ENCODE data around the gene DCLK1.
"Not testable (repeated sequence)": the region's sequence is repeated elsewhere in the genome, so short reads cannot be mapped to it uniquely, and the experiment has no call there.

Gene DCLK1

DNA sequence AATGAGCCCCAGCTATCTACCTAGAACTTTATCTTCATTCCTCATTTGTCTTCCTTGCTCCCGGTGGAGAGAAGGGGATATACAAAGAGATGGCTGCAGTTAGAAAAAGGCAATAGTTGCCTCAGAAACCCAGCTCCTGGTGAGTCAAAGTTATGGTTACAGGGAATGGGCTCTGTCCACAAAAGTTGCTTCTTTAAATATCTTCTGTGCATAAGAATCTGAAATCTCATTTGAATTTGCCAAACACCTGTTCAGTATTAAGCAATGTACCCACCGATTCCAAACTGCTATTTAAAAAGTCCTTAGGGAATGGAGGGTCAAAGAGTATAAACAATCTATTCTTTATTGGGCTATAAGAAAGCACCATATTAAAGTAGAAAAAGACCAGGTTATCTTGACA, 48.4 kb downstream of the DCLK1 start:
- no peak for DNase-seq

DNA sequence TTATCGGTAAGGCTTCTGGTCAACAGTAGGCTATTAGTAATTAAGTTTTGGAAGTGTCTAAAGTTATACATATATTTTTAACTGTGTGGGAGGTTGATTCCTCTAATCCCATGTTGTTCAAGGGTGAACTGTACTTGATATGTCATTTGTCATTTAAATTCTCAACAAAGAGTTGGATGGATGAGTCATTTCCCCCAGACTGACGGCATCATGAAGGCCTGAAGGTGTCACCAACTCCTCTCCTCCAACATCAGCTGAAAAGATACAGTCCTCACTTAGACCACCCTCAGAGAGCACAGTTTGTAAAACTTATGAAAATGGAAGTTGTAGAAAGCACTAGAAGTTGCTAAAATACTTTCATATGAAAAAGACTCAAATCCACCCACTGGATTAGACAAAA, 48.8 kb downstream of the DCLK1 start:
- no peak for DNase-seq

DNA sequence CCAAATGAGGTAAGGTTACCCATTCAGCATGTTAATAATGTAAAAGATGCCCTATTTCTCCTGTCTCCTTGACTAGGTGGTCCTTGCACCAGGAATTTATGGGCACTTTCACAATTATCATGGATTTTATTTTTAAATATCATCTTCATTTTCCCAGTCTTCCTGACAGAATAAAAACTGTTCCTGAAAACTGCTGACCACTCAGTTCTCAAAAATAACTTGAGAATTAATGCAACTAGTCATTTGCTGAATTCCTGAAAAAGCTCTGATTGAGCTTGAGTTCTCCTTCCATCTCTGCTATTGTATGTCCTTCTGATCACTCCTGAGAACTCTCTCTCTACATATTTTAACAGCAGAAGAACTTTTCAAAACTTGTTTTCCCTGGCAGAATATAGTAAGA, 55.0 kb downstream of the DCLK1 start:
- DNase-seq: no peak

DNA sequence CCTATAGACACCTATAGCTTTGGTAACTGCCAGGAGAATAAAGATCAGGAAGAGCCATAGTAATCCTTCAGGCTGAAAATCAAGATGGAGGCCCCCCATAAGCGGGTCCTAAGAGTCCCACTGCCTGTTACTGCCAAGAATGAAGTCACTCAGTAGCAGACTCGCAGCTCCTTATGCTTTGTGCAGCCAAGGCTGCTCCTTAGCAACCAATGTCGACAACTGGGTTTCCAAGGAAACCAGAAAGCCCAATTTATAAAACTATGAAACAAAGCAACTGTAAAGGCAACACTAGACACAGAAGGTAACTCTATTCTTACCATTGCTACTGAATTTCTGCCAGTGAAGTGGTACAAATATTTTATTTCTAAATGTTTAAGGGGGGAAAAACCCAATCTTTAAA, 56.5 kb downstream of the DCLK1 start:
- DNase-seq: no peak

DNA sequence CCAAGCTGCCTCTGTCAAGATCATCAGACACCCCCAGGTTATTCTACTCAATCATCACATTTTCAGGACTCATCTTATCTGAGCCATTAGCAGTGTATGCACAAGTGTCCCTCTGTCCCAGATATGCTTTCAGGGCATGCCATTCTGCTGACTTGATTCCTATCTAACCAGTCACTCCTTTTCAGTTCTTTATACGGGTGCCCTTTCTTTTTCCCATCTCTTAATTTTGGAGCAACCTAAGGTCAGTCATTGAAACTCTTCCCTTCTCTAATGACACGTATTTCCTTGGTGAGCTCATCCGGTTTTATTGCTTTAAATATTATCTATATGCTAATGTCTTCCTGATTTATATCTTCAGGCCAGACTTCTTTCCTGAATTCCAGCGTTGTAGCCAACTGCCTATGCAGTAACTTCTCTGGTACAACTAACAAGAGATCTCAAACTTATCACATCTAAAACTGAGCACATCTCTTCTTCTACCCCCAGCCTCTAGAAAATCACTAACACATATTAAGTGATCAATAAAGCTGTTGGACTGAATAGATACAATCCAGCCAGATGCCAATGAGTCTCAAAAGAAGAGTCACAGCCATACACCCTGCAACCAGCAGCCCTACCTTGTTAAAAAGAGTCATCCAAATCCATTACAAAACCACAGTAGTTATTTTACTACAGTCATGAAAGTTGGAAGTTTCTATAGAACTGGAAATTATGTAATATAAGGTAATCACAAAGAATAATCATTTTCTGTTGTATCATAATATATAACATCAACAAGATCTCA, 58.8 kb downstream of the DCLK1 start:
- DNase-seq: no peak

DNA sequence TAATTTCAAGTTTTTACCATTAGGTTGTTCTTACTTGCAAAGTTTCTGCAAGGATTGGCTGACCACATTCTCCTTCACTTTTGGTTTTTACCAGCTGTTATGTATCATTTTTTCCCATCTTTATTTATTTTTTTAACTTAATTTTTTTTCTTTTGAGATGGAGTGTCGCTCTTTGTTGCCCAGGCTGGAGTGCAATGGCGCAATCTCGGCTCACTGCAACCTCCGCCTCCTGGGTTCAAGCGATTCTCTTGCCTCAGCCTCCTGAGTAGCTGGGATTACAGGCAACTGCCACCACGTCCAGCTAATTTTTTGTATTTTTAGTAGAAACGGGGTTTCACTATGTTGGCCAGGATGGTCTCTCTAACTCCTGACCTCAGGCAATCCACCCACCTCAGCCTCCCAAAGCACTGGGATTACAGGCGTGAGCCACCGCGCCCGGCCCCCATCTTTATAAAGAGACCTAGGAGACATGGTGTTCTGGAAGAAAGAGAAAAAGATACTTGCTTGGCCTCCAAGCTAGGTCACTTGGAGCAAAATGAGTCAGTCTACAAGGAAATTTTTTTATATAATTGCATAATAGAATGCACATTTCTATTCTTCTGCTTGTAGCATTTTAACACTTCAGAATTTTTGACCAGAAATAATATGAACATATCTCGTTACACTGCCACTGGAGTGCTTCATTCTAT, 60.5 kb downstream of the DCLK1 start:
- DNase-seq: not testable (repeated sequence)

DNA sequence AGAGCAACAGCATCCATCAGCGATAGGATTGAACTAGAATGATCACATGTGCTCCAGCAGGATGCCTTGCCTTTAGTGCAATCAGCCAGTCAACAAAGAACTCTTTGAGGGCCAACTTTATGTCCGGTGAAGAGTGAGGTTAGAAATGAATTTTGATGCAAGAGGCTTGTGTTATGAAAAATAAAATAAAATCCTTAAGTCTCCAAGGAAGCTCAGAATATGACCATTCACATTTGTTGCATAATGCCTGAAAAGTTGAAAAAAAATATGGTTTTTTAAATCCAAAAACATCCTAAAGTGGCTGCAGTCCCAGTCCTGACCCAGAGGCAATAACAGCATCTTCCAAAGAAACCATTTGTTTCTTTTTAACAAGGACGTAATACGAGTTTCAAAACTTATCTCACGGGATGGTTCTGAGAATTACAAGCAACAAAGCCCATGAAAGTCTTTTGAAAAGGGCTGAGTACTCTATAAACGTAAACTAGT, 61.3 kb downstream of the DCLK1 start:
- DNase-seq: no peak

DNA sequence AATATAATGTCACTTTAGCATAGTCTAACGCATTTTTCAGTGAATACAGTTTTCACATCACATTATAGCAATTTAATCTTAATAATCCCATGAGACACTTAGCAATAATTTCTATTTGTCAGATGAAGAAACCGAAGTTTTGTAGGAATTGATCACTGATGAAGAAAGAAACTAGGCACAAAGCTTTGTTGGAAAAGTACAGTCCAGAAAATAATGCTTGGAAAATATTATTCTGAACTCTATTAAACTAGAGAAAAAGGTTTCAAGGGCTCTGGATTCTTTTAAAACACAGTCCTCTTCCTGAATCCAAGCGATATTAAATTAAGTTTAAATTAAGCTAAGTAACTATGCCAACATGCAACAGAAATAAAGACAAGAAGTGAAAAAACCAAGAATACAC, 62.2 kb downstream of the DCLK1 start:
- DNase-seq: no peak

DNA sequence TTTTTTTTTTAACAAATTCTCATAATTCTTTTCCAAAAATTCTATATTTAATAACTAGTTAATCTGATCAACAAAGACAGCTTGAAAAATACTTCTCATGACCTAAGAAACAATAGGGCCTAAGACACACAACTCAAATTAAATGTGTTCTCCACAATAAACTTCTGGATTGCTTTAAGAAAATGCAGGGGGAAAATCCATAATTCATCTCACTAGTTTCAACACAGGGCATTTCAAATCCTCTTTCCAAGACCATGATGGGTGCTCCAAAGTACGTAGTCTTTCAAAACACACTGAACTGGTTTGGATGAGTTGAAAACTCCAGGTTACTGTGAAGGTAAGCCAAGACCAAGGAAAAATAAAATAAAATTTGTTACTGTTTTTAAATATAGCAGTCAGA, 62.6 kb downstream of the DCLK1 start:
- DNase-seq: no peak

DNA sequence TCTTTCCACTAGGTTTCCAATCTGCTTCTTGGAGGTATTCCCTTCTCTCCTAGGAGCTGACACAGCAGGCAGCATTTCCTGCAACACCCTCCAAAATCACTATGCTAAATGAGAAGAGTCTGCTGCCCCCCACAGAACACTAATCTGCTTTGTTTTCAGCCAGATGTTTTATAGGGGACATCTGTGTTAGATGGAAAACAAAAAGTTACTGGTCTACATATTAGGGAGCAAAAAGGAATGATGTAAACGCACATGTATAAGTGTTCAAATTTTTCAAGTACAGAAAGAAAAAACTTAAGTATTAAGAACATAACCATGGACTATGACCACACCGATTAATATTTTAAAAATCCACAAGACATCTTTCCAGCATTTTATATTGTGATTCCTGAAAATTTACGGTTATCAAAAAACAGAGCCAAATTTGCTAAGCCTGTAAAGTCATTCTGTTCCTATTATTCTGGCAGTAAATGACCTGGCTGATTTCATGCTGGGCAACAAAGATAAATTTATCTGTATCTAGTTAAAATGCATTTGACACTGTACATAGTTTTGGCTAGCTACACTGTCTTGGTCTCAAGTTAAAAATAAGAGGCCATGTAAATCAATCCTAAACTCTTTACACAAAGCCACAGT, 63.3 kb downstream of the DCLK1 start:
- no peak for DNase-seq

DNA sequence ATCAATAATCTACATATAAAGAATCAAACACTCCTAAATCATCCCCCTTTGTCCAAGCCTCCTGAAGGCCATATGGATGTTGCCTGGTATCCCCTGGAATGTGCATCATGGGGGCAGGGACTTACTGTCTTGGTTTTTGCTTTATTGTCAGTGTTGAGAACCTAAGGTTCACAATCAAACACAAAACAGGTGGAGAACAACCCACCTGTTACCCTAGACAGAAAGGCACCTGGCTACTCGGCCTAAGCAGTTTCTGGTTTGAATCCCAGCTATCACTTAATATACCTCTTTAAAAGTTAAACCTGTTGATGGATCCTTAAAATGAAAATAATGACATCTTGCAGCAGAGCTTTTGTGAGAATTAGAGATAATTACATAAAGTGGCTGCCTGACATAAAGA, 68.9 kb downstream of the DCLK1 start:
- DNase-seq: no peak

DNA sequence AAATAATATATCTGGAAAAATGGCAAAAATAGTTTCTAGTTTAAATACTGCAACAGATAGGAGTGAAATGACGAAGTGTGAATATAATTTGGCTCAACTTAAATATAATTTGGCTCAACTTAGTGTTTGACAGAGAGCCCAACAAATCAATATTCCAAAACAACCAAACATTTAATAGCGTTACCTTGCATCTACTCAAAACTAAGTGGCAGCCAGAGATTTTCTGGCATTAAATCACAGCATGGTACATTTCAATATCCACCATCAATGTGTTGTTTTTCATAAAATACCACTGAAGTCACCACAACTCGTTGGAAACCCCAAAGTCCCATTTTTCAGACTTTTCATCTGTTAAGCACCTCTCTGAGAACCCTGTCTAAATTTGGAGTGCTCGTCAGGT, 69.6 kb downstream of the DCLK1 start:
- no peak for DNase-seq

DNA sequence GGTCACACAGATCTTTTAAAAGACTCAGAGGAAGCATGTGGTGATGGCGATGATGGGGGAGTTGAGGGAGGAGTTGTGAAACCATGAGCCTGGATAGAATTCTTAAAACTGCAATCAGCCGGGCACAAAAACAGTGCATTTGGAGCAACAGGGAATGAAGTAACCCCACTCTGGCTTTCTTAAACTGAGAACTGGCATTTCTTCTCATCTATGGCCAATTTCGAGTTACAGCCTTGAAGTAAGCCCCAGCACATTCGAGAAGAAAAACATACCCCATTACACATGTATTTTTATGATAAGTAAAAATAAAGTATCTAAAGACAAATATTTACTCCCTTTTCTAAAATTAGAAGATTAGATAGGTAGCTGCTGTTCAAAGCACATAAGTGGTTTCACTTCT, 70.1 kb downstream of the DCLK1 start:
- DNase-seq: no peak

DNA sequence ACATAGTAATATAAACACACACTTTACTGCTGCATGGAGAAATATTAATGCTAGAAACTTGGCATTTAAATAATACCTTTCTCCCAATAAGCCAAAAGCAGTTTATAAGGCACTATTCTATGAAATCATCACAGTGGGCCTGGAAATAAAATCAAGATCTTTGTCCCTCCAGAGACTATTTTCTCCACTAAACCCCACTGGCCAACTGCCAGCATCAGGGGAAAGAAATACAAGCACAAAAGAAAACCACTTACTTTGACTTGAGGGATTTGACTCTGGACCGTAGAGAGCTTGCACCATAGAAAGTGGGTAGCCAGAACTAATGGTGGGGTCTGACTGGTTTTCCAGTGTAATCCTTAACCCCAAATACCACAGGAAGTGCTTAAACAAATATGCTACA, 71.9 kb downstream of the DCLK1 start:
- DNase-seq: no peak

DNA sequence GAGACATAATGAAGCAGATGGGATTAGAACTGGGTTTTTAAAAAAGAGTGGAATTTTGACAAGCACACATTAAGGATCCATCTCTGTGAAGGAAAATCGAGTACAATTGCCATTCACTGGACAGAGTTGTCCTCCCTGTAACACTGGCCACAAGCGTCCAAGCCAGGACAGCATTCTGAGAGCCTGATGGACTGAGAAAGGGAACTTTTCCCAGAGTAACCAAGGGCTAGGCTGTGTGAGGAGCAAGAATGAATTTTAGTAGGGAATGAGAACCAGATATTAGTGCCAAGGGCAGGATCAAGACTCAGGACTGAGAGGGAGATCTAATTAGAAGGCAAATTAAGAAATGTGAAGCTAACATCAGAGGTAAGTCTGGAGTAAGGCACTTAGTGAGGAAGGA, 73.1 kb downstream of the DCLK1 start:
- no peak for DNase-seq

DNA sequence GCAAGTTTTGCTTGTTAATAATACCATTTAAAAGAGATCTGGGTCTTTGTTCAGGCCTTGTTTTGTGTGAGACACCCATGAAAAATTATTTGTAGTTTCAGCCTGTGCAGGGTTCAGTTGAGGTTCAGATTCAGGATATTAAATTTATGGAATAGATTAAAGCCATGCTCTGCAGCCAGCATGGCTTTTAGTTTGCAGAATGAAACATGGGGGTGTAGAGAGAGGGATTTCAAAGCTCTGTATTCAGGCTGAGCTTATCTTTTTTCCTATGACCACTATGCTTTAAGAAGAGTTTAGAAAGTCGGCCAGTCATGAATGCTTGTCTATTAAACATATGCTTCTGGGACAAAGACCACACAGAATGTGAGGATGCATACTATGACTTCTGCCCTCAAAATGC, 73.6 kb downstream of the DCLK1 start:
- no peak for DNase-seq

DNA sequence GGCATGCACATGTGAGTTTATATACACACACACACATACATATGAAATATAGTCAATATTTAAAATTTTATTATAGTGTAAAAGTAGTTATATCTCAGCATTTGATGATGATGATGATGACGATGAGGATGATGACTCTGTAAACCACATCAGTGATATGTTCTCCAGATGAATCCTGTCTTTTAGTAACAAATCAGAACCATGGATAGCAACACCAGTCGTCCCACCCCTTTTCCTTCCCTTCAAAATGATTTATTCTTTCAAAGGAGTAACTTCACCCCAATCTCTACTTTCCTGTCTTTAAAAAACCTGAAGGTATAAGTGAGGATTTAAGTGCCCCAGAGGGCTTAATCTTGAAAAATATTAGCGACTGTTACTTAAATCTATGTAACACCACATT, 74.1 kb downstream of the DCLK1 start:
- DNase-seq: no peak

DNA sequence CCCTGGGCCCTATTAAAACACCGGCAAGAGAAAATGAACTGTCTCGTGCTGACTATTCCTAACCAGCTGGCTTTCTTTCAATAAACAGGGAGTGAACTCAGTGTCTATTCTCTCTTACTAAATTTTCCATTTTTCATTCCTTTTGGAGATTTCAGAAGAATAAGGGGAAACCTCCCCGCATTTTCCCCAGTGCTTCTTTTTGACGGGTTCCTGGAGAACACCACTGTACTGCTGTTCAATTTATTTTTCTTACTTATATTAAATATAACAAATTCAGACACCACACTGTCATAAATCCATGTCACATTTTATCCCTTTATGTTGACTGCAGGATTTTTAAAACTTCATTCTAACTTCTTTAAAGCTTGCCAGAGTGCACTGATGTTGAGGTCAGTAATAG, 75.8 kb downstream of the DCLK1 start:
- DNase-seq: no peak

DNA sequence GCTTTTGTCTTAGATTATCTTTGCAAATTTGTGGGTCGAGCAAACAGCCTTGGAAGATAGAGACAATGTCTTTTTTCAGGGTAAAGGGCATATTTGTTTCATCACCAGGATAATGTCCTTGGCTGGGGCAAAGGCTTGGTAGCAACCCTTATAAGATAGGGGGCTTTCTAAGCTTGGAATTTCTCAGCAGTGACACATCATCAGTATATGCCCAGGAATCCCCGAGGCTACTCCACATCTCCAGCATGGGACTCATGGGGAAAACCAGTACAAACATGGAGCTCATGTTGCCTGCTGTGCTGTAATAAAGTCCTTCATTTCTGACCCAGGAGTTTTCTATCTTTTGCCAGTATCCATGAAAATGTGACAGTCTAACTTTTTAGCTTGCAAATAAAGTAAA, 77.1 kb downstream of the DCLK1 start:
- DNase-seq: no peak

DNA sequence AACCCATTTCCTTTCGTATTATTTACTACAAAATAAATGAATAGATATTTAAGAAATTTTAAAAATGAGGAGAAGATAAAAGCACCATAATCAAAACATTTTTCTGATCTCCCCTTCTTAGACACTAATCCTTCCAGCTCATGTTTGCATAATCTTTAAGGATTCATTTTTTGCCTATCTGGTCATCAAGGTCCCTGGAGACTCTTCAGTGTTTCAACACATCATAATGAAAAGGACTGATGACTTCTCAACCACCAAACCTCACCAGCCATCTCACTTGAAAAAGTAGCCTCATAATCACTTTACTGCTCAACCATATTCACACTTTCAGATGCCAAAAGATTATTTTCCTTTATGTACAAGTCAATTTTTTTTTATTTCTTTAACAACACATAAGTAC, 80.1 kb downstream of the DCLK1 start:
- no peak for DNase-seq

DNA sequence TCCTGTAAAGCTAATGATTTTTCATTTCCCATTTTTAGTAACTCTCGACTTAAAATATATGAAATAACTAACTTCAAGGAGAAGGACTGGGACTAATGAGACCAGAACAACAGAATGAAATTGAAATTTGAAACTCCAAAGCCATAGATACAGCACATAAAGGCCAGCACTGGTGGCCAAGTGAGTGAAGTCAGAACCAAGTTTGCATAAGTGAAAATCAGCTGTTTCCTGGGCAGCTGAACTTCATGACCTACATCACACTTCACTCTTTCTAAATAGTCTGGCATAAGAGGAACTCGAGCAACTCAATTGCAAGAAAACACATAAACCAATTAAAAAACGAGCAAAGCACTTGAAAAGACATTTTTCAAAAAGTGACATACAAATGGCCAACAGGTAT, 84.5 kb downstream of the DCLK1 start:
- DNase-seq: no peak

DNA sequence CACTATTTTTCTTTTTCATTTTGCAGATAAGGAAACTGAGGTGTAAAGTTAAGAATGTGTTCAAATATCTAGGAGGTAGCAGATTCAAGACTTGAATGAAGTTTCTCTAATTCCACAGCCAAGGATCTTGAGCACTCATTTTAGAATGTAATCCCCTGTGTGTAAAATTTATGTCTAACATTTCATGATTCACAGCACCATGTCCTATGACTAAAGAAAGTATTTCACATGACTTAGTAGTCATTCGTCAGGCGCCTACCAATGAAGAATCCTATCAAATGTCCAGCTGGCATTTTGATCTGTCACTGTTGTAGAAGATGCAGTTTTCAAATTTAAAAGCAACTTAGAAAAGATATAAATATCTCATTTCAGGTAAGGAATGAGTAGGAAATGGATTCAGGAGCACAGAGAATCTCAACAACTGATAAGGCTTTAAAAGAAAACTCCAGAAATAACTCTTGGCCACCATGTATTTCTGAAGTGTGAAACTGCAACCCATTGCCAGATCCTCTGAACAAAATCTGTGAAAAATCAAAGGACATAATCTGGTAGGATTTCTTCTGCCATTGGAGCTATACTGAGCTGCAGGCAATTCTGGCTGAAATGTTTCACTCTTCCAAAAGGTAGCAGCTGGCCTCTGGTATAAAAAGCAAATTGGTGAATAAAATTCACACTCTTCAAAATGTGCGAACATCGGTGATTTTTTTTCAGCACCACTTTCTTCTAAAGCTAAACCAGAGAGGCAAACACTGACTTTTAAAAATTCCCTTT, 92.2 kb downstream of the DCLK1 start:
- DNase-seq: no peak

DNA sequence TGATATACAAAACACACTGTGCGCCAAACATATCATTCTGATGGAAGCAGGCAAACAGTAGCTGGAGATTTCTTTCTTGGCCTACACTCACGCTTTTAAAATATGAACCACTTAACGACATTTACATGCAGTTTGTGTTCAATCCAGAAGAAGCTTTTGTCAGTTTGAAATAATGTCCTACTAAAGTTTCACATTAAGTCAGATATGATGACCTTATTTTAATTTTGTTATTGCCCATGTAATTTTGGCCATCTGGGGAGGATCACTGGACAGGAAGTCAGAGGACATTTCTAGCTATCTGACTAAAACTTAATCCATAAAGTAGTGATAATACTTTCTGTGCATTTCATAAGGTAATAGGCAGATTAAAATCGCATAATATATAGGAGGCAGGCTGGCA, 98.1 kb downstream of the DCLK1 start:
- DNase-seq: no peak

All from T-helper 1 cell (primary cell).